Testis (tissue), 2 donors: ENCODE data around the gene PPM1E.

Experiments
- CTCF ChIP-seq, 3 experiments: fragments of 450-650 bp in 2 of 3; fragments of 200-600 bp in 1 of 3; sonication (generic) in 1 of 3; IDR thresholded peaks; one replicate each; pipeline ENCODE4 v1.5.1; 2016 to 2019; ENCODE audit warnings: antibody characterized with exemption in 3 of 3, mild to moderate bottlenecking in 2 of 3, moderate library complexity in 1 of 3
- POLR2A ChIP-seq: fragments of 450-650 bp; IDR thresholded peaks from one replicate; pipeline ENCODE4 v1.6.1; 2017; ENCODE audit warnings: antibody characterized with exemption, mild to moderate bottlenecking, moderate library complexity

- TF ChIP-seq POLR2A (no peak), CTCF (IDR thresholded peaks at IDR 0.05) (no peak)
Observed at GRCh38 chr17:58758890-58759289, 3.2 kb downstream of the PPM1E start.
